Duodenal mucosa (tissue), 2 donors: Measurements from ENCODE around the gene OR56A3.

Source experiments
- H3K27ac ChIP-seq: one replicate; pipeline ENCODE4 v1.7.0; 2013; ENCODE audit warnings: low read depth, low read length
- H3K27me3 ChIP-seq, 2 donors: one replicate each; pipeline ENCODE4 v1.7.0; 2013; ENCODE audit warnings: low read length in 2 of 2, control low read depth in 1 of 2; ENCODE audit not compliant: insufficient read depth in 2 of 2, control insufficient read depth in 1 of 2
- H3K36me3 ChIP-seq, 2 donors: one replicate each; pipeline ENCODE4 v1.7.0; 2013; ENCODE audit warnings: low read length in 2 of 2, control low read depth in 1 of 2; ENCODE audit not compliant: insufficient read depth in 2 of 2, control insufficient read depth in 1 of 2
- H3K4me1 ChIP-seq, 2 donors: one replicate each; pipeline ENCODE4 v1.7.0; 2013; ENCODE audit warnings: low read length in 2 of 2, control low read depth in 1 of 2; ENCODE audit not compliant: insufficient read depth in 2 of 2, control insufficient read depth in 1 of 2
- H3K4me3 ChIP-seq, 2 donors: one replicate each; pipeline ENCODE4 v1.7.0; 2013; ENCODE audit warnings: low read length in 2 of 2, low read depth in 1 of 2
- H3K9ac ChIP-seq, 2 donors: one replicate each; pipeline ENCODE4 v1.7.0; 2013; ENCODE audit warnings: low read length in 2 of 2, low read depth in 1 of 2
- H3K9me3 ChIP-seq, 2 donors: one replicate each; pipeline ENCODE4 v1.7.0; 2013; ENCODE audit warnings: low read length in 2 of 2, control low read depth in 1 of 2; ENCODE audit not compliant: control insufficient read depth in 1 of 2

The OR56A3 gene

GRCh38 chr11:5941951-5942350 lies at the start of gene OR56A3:
OR56A3 (plus strand) TSS chr11:5942251; CDS start chr11:5947347, 5,096 bp downstream.
- H3K36me3 ChIP-seq: no peaks in the 10 kb centered on the region
- H3K9me3 ChIP-seq: no peaks in the 10 kb centered on the region
- no peak within 1 kb of the TSS for H3K9ac ChIP-seq
- no peaks in the 10 kb centered on the region for H3K27me3 ChIP-seq
- no peak within 1 kb of the TSS for H3K4me3 ChIP-seq
- H3K27ac ChIP-seq: no peak within 1 kb of the TSS
- no peaks in the 10 kb centered on the region for H3K4me1 ChIP-seq

- H3K4me1 ChIP-seq: no peaks in the 10 kb centered on the region
- no peak within 1 kb of the TSS for H3K4me3 ChIP-seq
- H3K36me3 ChIP-seq: no peaks in the 10 kb centered on the region
- H3K9me3 ChIP-seq: no peaks in the 10 kb centered on the region
- no peaks in the 10 kb centered on the region for H3K27me3 ChIP-seq
- no peak within 1 kb of the TSS for H3K9ac ChIP-seq
- H3K27ac ChIP-seq: no peak within 1 kb of the TSS
Observed at GRCh38 chr11:5892908-5893307, 49.1 kb upstream of the OR56A3 start, which contains the start of gene OR52E5. OR52E5 (plus strand) TSS chr11:5893208; CDS start chr11:5900777, 7,569 bp downstream.

- Histone ChIP-seq H3K27ac (no peak overlapping the region), H3K9me3 (no peaks in the 10 kb centered on the region), H3K4me1 (no peaks in the 10 kb centered on the region), H3K4me3 (no peak overlapping the region), H3K9ac (no peak overlapping the region), H3K27me3 (no peaks in the 10 kb centered on the region), H3K36me3 (no peaks in the 10 kb centered on the region)
Observed at GRCh38 chr11:5899534-5899933, 42.5 kb upstream of the OR56A3 start.

GRCh38 chr11:5910540-5910939 lies 31.5 kb upstream of the OR56A3 start:
- H3K27me3 ChIP-seq: no peaks in the 10 kb centered on the region
- H3K4me3 ChIP-seq: no peak overlapping the region
- no peak overlapping the region for H3K9ac ChIP-seq
- no peaks in the 10 kb centered on the region for H3K36me3 ChIP-seq
- no peak overlapping the region for H3K27ac ChIP-seq
- H3K9me3 ChIP-seq: no peaks in the 10 kb centered on the region
- H3K4me1 ChIP-seq: no peaks in the 10 kb centered on the region

- no peak overlapping the region for H3K27ac ChIP-seq
- H3K27me3 ChIP-seq: no peaks in the 10 kb centered on the region
- no peaks in the 10 kb centered on the region for H3K4me1 ChIP-seq
- H3K9ac ChIP-seq: no peak overlapping the region
- no peak overlapping the region for H3K4me3 ChIP-seq
- peaks cover 0 to 1% of the 10 kb centered on the region in 2 donors for H3K9me3 ChIP-seq
- no peaks in the 10 kb centered on the region for H3K36me3 ChIP-seq
Observed at GRCh38 chr11:5922749-5923426, 19.2 kb upstream of the OR56A3 start.

- Histone ChIP-seq H3K27ac (no peak overlapping the region), H3K4me3 (no peak overlapping the region), H3K9ac (no peak overlapping the region), H3K9me3 (peaks cover 0 to 3% of the 10 kb centered on the region in 2 donors), H3K4me1 (no peaks in the 10 kb centered on the region), H3K36me3 (no peaks in the 10 kb centered on the region), H3K27me3 (no peaks in the 10 kb centered on the region)
Observed at GRCh38 chr11:5923427-5923776, 18.6 kb upstream of the OR56A3 start.

- Histone ChIP-seq H3K36me3 (no peaks in the 10 kb centered on the region), H3K4me1 (no peaks in the 10 kb centered on the region), H3K4me3 (no peak overlapping the region), H3K27me3 (no peaks in the 10 kb centered on the region), H3K9me3 (peaks cover 0 to 3% of the 10 kb centered on the region in 2 donors), H3K9ac (no peak overlapping the region), H3K27ac (no peak overlapping the region)
Observed at GRCh38 chr11:5923794-5924193, 18.3 kb upstream of the OR56A3 start.

GRCh38 chr11:5928271-5928670 lies 13.8 kb upstream of the OR56A3 start:
- Histone ChIP-seq H3K27ac (no peak overlapping the region), H3K4me3 (no peak overlapping the region), H3K4me1 (no peaks in the 10 kb centered on the region), H3K9ac (no peak overlapping the region), H3K27me3 (no peaks in the 10 kb centered on the region), H3K36me3 (no peaks in the 10 kb centered on the region), H3K9me3 (peaks cover 3 to 11% of the 10 kb centered on the region in 2 donors)

- Histone ChIP-seq H3K27ac (no peak overlapping the region), H3K9me3 (peaks cover 3 to 11% of the 10 kb centered on the region in 2 donors), H3K36me3 (no peaks in the 10 kb centered on the region), H3K4me1 (no peaks in the 10 kb centered on the region), H3K27me3 (no peaks in the 10 kb centered on the region), H3K9ac (no peak overlapping the region), H3K4me3 (no peak overlapping the region)
Observed at GRCh38 chr11:5928811-5929210, 13.2 kb upstream of the OR56A3 start.

GRCh38 chr11:5929571-5930368 lies 12.3 kb upstream of the OR56A3 start:
- H3K9me3 ChIP-seq: peaks cover 3 to 11% of the 10 kb centered on the region in 2 donors
- H3K36me3 ChIP-seq: no peaks in the 10 kb centered on the region
- H3K9ac ChIP-seq: no peak overlapping the region
- H3K4me3 ChIP-seq: no peak overlapping the region
- H3K27me3 ChIP-seq: no peaks in the 10 kb centered on the region
- H3K4me1 ChIP-seq: no peaks in the 10 kb centered on the region
- no peak overlapping the region for H3K27ac ChIP-seq
